ENCODE data around the gene GFI1.

- TF ChIP-seq POLR2A (IDR thresholded peaks at IDR 0.05; ENCODE audit: low read length) (no peak), GATA1 (IDR thresholded peaks at IDR 0.05; ENCODE audit: low read depth, low read length) (no peak)
Measured at GRCh38 chr1:92484472-92485380, 2.0 kb downstream of the GFI1 start.

Measured in erythroblast (primary cell).